ENCODE results near the gene BIVM.

GRCh38 chr13:102779436-102780159, 19.3 kb upstream of the BIVM start:
- no peak for TF ChIP-seq EZH2 (IDR thresholded peaks at IDR 0.05)
- TF ChIP-seq CTCF (IDR thresholded peaks at IDR 0.05): no peak
- no peak for TF ChIP-seq EZH2phosphoT487 (IDR thresholded peaks at IDR 0.05)

Data from neural progenitor cell (in vitro differentiated cells).